Smooth muscle cell (in vitro differentiated cells): ENCODE measurements around the gene PLCD3. TPM values are rescaled to one million over a fixed set of nuclear protein-coding genes. Genes with fewer than 3 reads are reported as not detected.

ENCODE experiments used
- DNase-seq: peaks from one replicate; lab custom pipeline; 2025; ENCODE audit not compliant: unreplicated experiment; lab: John Stamatoyannopoulos, UW
- H2AFZ ChIP-seq: fragments of 200-600 bp; sonication (generic); 2 replicates; pipeline ENCODE4 v1.6.0; 2016; ENCODE audit warnings: antibody characterized with exemption, low read depth, mild to moderate bottlenecking
- H3F3A ChIP-seq: fragments of 200-600 bp; sonication (generic); 2 replicates; pipeline ENCODE4 v1.6.0; 2017; ENCODE audit warnings: antibody characterized with exemption, low read depth
- H3K27ac ChIP-seq: fragments of 200-600 bp; sonication (generic); 2 replicates; pipeline ENCODE4 v1.5.1; 2016; ENCODE audit warnings: low read depth, mild to moderate bottlenecking
- H3K27me3 ChIP-seq: fragments of 200-600 bp; sonication (generic); 2 replicates; pipeline ENCODE4 v1.6.1; 2016; ENCODE audit warnings: low read depth, mild to moderate bottlenecking
- H3K36me3 ChIP-seq: fragments of 200-600 bp; sonication (generic); 2 replicates; pipeline ENCODE4 v1.5.1; 2016; ENCODE audit warnings: low read depth
- H3K4me1 ChIP-seq: fragments of 200-600 bp; sonication (generic); 2 replicates; pipeline ENCODE4 v1.5.1; 2016; ENCODE audit warnings: low read depth
- H3K4me2 ChIP-seq: fragments of 200-600 bp; sonication (generic); 2 replicates; pipeline ENCODE4 v1.6.0; 2016; ENCODE audit warnings: mild to moderate bottlenecking
- H3K4me3 ChIP-seq: fragments of 200-600 bp; sonication (generic); 2 replicates; pipeline ENCODE4 v1.5.1; 2016; ENCODE audit warnings: mild to moderate bottlenecking
- H3K79me2 ChIP-seq: fragments of 200-600 bp; sonication (generic); 2 replicates; pipeline ENCODE4 v1.6.0; 2016; ENCODE audit warnings: low read depth, mild to moderate bottlenecking
- H3K9ac ChIP-seq: fragments of 200-600 bp; sonication (generic); 2 replicates; pipeline ENCODE4 v1.6.0; 2016; ENCODE audit warnings: low read depth
- H3K9me3 ChIP-seq: fragments of 200-600 bp; sonication (generic); replicated peaks from 2 replicates; pipeline ENCODE4 v1.5.1; 2016; ENCODE audit warnings: low read depth
- H4K20me1 ChIP-seq: fragments of 200-600 bp; sonication (generic); 2 replicates; pipeline ENCODE4 v1.6.0; 2016; ENCODE audit warnings: low read depth
- WGBS: methylation state at CpG from one replicate; pipeline ENCODE4 v1.1.7; 2016; ENCODE audit warnings: low lambda C conversion rate; 5-methylcytosine and 5-hydroxymethylcytosine counted together
- polyA plus RNA-seq: library from polyadenylated mRNA; unstranded; fragments of >200 nt; fragmentation: Nextera tagmentation; extraction: Ambion mirVana; gene quantifications from 2 replicates; pipeline ENCODE4 v1.2.1, GENCODE V29; 2016
- total RNA-seq: library from RNA; depleted of rRNA; stranded (reverse); fragments of >200 nt; gene quantifications from 2 replicates; pipeline ENCODE4 v1.2.3, GENCODE V29; 2014
- TF ChIP-seq, protein P1 (sequence below): fragments of 200-600 bp; sonication (generic); IDR thresholded peaks from 2 replicates; pipeline ENCODE4 v1.5.1; 2017; ENCODE audit warnings: borderline replicate concordance, mild to moderate bottlenecking, antibody characterized with exemption; ENCODE audit not compliant: insufficient read depth, poor library complexity, severe bottlenecking

The PLCD3 gene
- total and polyA plus RNA-seq, 2 experiments from 2014 or later = 24.0 to 33.4 TPM

DNA sequence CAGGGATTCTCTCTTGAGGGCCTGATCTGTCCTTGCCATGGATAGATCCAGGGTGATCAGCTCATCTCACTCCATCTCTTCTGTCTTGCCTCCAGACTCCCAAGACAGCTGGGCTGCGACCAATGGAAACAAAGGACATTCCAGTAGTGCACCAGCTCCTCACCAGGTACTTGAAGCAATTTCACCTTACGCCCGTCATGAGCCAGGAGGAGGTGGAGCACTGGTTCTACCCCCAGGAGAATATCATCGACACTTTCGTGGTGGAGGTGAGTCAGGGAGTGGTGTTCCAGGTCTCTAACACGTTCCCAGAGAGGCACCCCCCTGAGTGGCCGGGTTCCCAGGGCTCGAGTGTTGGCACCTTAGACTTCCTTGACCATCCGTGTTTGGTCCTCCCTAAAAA is 29.5 kb downstream of the PLCD3 start:
- H3K4me3 ChIP-seq = no peak overlapping the region
- DNase-seq = no peak
- H4K20me1 ChIP-seq = no peaks in the 10 kb centered on the region
- no peaks in the 10 kb centered on the region for H3K4me1 ChIP-seq
- H2AFZ ChIP-seq = no peak overlapping the region
- TF ChIP-seq, protein P1, sequence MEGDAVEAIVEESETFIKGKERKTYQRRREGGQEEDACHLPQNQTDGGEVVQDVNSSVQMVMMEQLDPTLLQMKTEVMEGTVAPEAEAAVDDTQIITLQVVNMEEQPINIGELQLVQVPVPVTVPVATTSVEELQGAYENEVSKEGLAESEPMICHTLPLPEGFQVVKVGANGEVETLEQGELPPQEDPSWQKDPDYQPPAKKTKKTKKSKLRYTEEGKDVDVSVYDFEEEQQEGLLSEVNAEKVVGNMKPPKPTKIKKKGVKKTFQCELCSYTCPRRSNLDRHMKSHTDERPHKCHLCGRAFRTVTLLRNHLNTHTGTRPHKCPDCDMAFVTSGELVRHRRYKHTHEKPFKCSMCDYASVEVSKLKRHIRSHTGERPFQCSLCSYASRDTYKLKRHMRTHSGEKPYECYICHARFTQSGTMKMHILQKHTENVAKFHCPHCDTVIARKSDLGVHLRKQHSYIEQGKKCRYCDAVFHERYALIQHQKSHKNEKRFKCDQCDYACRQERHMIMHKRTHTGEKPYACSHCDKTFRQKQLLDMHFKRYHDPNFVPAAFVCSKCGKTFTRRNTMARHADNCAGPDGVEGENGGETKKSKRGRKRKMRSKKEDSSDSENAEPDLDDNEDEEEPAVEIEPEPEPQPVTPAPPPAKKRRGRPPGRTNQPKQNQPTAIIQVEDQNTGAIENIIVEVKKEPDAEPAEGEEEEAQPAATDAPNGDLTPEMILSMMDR = no peak
- no peak overlapping the region for H3K9ac ChIP-seq
- no peaks in the 10 kb centered on the region for H3K27me3 ChIP-seq
- 84% methylated on average over 9 of the region's 9 CpGs for WGBS
- H3K27ac ChIP-seq = peak overlapping the region; percentile 70
- H3F3A ChIP-seq = no peaks in the 10 kb centered on the region
- no peak overlapping the region for H3K4me2 ChIP-seq
- H3K36me3 ChIP-seq = peaks cover 3% of the 10 kb centered on the region
- H3K9me3 ChIP-seq = no peaks in the 10 kb centered on the region
- H3K79me2 ChIP-seq = no peaks in the 10 kb centered on the region

DNA sequence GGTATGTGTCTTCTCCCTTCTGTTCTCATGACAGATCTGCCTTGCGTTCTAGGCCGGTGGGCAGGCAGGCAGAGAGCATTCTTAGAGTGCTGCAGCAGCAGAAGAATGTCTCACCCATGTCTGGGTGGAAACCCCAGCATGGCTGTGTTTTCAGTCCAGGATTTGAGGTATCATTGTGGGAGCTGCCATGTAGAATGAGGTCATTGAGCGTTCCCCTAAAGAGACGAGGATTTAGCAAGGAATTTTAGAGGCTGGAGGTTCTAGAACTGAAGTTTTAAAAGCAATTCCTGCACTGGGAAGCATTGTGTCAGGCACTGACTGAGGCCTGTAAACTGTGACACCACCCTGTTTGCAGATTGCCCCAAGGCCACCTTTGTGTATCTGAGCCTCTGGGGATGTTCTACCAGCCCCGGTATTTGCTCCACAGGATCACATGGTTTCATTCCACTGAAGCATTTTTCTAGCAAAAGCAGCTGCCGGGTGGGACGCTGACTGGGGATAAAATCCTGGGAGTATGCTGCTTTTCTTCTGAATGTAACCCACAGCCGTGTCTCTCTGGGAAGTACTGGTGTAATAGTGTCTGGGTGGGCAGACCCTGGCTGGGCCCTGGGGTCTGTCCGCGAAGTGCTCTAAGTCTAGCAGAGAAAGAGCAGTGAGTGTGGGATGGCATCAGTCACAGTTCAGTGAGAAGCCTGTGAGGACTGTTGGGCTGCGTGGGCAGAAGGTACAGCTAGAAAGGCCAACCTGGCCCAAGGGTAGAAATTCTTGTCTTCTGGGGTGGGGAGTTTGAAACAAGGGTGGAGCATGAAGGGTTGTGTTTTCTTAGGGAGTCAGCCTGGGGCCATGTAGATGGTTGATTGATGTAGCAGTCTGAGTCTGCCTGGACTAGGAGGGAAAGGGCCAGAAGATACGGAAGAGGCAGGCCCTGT is 30.2 kb downstream of the PLCD3 start:
- Histone ChIP-seq H3K4me2 (peak overlapping the region; percentile 5), H4K20me1 (no peaks in the 10 kb centered on the region), H3K4me1 (no peaks in the 10 kb centered on the region), H3K79me2 (no peaks in the 10 kb centered on the region), H3K9me3 (no peaks in the 10 kb centered on the region), H3K9ac (peak overlapping the region; percentile 13), H3K4me3 (no peak overlapping the region), H2AFZ (no peak overlapping the region), H3K27ac (peak overlapping the region; percentile 70), H3K36me3 (peaks cover 3% of the 10 kb centered on the region), H3F3A (no peaks in the 10 kb centered on the region), H3K27me3 (no peaks in the 10 kb centered on the region)
- 56% methylated on average over 12 of the region's 12 CpGs for WGBS
- DNase-seq = no peak
- TF ChIP-seq, protein P1 = no peak

DNA sequence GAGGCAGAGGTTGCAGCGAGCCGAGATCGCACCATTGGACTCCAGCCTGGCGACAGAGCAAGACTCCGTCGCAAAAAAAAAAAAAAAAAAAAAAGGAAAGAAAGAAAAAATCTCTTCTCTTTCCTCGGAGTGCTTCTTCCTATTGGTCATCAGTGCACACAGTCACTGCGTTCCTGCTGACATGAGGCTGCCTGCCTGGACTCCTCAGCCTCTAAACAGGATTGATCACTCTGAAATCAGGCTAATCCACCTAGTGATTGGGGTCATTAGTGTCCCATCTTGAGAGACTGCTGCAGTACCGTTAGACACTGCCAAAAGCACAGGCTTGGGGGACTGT is 30.8 kb downstream of the PLCD3 start:
- Histone ChIP-seq H3K4me1 (no peaks in the 10 kb centered on the region), H3K36me3 (peaks cover 3% of the 10 kb centered on the region), H3K4me2 (peak overlapping the region; percentile 4), H3K79me2 (no peaks in the 10 kb centered on the region), H4K20me1 (no peaks in the 10 kb centered on the region), H3K27me3 (no peaks in the 10 kb centered on the region), H3K4me3 (no peak overlapping the region), H3K9me3 (no peaks in the 10 kb centered on the region), H3K9ac (no peak overlapping the region), H2AFZ (no peak overlapping the region), H3K27ac (peak overlapping the region; percentile 70), H3F3A (no peaks in the 10 kb centered on the region)
- TF ChIP-seq, protein P1 = no peak
- DNase-seq = no peak
- WGBS = 79% methylated on average over 9 of the region's 9 CpGs
